Activated T-helper 17 cell treated with anti-CD3 and anti-CD28 coated beads, Interleukin-2, amount 50 U/mL, for 72 hours (primary cell): ENCODE measurements around the gene ATF5. TPM values are rescaled to one million over a fixed set of nuclear protein-coding genes. Genes with fewer than 3 reads are reported as not detected.
"Not testable (repeated sequence)": the region's sequence is repeated elsewhere in the genome, so short reads cannot be mapped to it uniquely, and the experiment has no call there.

Experiments used
- ATAC-seq: fragments of 150-1000 bp; cut with Tn5 transposase; replicated peaks from 2 replicates; pipeline ENCODE4 v1.10.0; 2021; ENCODE audit warnings: mild to moderate bottlenecking, moderate library complexity
- H3K27ac Mint-ChIP-seq: one replicate; pipeline ENCODE4 v1.8.0; 2022; ENCODE audit warnings: mixed read lengths
- H3K27me3 Mint-ChIP-seq: one replicate; pipeline ENCODE4 v1.8.0; 2022; ENCODE audit warnings: mixed read lengths
- H3K36me3 Mint-ChIP-seq: one replicate; pipeline ENCODE4 v1.8.0; 2022; ENCODE audit warnings: low read depth, mild to moderate bottlenecking, mixed read lengths
- H3K4me1 Mint-ChIP-seq: one replicate; pipeline ENCODE4 v1.8.0; 2022; ENCODE audit warnings: mixed read lengths
- H3K4me3 Mint-ChIP-seq: one replicate; pipeline ENCODE4 v1.8.0; 2022; ENCODE audit warnings: mild to moderate bottlenecking, mixed read lengths
- H3K9me3 Mint-ChIP-seq: one replicate; pipeline ENCODE4 v1.8.0; 2022; ENCODE audit warnings: mixed read lengths
- total RNA-seq, 2 donors: library from RNA; stranded (reverse); gene quantifications; one replicate each; pipeline ENCODE4 v1.2.3, GENCODE V29; 2022

Gene ATF5
- total RNA-seq, 2 donors from 2014 or later, result 26.0 to 28.6 TPM

DNA sequence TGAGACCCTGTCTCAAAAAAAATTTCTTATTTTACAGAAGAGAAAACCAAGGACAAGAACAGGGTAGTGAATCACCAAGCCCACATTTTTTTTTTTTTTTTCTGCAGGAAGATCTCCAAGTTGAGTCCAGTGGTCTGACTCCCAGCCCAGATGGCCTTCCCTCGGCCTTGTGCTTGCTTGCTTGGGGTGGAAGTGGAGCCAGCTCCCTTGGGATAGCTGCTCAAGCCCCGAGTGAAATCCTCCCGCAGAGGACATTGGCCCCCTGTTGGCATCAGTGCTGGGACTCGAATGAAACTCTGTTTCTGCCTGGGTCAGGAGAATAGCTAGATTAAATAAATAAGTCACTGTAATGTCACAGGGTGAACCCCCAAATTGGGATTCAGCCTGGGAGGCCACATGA, 9.7 kb downstream of the ATF5 start:
- no peak for ATAC-seq
- H3K36me3 Mint-ChIP-seq, result no peaks in the 10 kb centered on the region
- no peaks in the 10 kb centered on the region for H3K9me3 Mint-ChIP-seq
- no peak overlapping the region for H3K4me3 Mint-ChIP-seq
- H3K27ac Mint-ChIP-seq, result no peak overlapping the region
- peaks cover 7% of the 10 kb centered on the region for H3K4me1 Mint-ChIP-seq
- peaks cover 22% of the 10 kb centered on the region for H3K27me3 Mint-ChIP-seq

DNA sequence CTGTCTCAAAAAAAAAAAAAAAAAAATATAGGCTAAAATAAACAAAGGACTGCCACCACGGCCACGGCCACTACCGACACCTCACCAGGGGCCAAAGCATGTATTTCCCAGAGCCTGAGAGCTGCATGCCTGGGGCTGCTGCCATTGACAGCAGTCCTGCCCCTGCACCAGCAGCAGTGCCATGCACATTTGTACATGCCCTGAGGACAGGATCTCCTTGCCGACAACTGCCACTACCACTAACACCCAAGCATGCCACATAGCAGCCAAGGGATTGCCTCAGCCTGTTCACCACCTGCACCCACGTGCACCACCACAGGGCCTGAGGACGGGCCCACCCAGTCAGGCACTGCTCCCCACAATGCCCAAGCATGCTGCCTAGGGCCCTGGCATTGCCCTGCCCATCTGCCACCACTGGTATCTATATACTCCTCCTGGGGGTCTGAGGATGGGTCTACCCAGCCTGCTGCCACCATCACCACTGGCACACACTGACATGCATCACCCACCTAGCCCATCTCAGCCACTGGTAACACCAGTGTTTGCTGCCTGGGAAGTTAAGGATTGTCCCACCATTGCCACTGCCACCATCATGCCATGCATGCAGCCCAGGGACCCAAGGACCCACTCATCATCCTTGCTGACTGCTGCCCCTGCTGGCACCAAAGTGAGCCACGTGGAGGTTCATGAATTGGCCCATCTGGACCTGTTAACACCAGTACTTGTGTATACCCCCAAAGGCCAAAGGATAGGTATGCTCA, 10.9 kb downstream of the ATF5 start:
- ATAC-seq, result no peak
- Mint-ChIP-seq H3K27ac (no peak overlapping the region), H3K4me3 (no peak overlapping the region), H3K9me3 (no peaks in the 10 kb centered on the region), H3K27me3 (peaks cover 26% of the 10 kb centered on the region), H3K4me1 (peaks cover 12% of the 10 kb centered on the region), H3K36me3 (no peaks in the 10 kb centered on the region)

- peaks cover 12% of the 10 kb centered on the region for H3K4me1 Mint-ChIP-seq
- no peaks in the 10 kb centered on the region for H3K9me3 Mint-ChIP-seq
- H3K4me3 Mint-ChIP-seq, result no peak overlapping the region
- no peaks in the 10 kb centered on the region for H3K36me3 Mint-ChIP-seq
- H3K27me3 Mint-ChIP-seq, result peaks cover 26% of the 10 kb centered on the region
- no peak overlapping the region for H3K27ac Mint-ChIP-seq
- ATAC-seq, result no peak
Observed at GRCh38 chr19:49940482-49940791, 11.4 kb downstream of the ATF5 start.

DNA sequence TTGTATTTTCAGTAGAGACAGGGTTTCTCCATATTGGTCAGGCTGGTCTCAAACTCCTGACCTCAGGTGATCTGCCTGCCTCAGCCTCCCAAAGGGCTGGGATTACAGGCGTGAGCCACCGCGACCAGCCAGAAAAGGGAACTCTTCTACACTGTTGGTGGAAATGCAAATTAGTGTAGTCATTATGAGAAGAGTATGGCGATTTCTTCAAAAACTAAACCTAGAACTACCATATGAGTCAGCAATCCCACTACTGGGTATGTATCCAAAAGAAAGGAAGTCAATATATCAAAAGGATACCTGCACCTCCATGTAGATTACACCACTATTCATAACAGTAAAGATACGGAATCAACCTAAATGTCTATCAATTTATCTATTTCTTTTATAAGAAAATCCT, 15.6 kb downstream of the ATF5 start:
- not testable (repeated sequence) for H3K4me3 Mint-ChIP-seq, H3K27ac Mint-ChIP-seq, H3K9me3 Mint-ChIP-seq, H3K36me3 Mint-ChIP-seq
- Mint-ChIP-seq H3K4me1 (peaks cover 12% of the 10 kb centered on the region), H3K27me3 (peaks cover 35% of the 10 kb centered on the region)
- ATAC-seq, result peak; percentile 99

DNA sequence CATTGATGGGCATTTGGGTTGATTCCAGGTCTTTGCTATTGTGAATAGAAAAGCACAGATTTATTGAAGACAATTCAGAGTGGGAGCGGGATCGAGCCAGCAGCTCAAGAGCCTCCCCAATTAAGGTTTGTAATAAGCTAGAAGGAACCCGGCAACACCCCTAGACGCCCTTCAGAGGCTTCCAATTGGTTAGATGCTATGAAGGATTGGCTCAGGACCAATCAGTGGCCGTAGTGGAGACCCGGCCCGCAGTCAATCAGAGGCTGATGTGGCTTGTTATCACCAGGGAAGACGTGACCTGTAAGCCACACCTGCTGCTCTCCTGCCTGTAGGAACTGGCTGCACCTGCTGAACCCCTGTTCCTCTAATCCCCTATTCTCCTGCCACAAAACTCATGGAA, 17.4 kb downstream of the ATF5 start:
- H3K27me3 Mint-ChIP-seq, result peaks cover 37% of the 10 kb centered on the region
- H3K36me3 Mint-ChIP-seq, result no peaks in the 10 kb centered on the region
- no peaks in the 10 kb centered on the region for H3K9me3 Mint-ChIP-seq
- no peak for ATAC-seq
- H3K27ac Mint-ChIP-seq, result no peak overlapping the region
- no peak overlapping the region for H3K4me3 Mint-ChIP-seq
- peaks cover 9% of the 10 kb centered on the region for H3K4me1 Mint-ChIP-seq

GRCh38 chr19:49949742-49950589, 21.0 kb downstream of the ATF5 start:
- Mint-ChIP-seq H3K27ac (no peak overlapping the region), H3K36me3 (no peaks in the 10 kb centered on the region), H3K4me3 (no peak overlapping the region), H3K27me3 (peaks cover 26% of the 10 kb centered on the region), H3K4me1 (no peaks in the 10 kb centered on the region), H3K9me3 (no peaks in the 10 kb centered on the region)
- ATAC-seq, result no peak

GRCh38 chr19:49950590-49950948, 21.6 kb downstream of the ATF5 start:
- peaks cover 29% of the 10 kb centered on the region for H3K27me3 Mint-ChIP-seq
- H3K4me3 Mint-ChIP-seq, result no peak overlapping the region
- H3K9me3 Mint-ChIP-seq, result no peaks in the 10 kb centered on the region
- ATAC-seq, result no peak
- no peak overlapping the region for H3K27ac Mint-ChIP-seq
- no peaks in the 10 kb centered on the region for H3K4me1 Mint-ChIP-seq
- no peaks in the 10 kb centered on the region for H3K36me3 Mint-ChIP-seq

GRCh38 chr19:49950956-49951526, 22.0 kb downstream of the ATF5 start:
- Mint-ChIP-seq H3K27me3 (peaks cover 29% of the 10 kb centered on the region), H3K4me3 (no peak overlapping the region), H3K4me1 (no peaks in the 10 kb centered on the region), H3K9me3 (no peaks in the 10 kb centered on the region), H3K36me3 (no peaks in the 10 kb centered on the region), H3K27ac (no peak overlapping the region)
- ATAC-seq, result no peak

DNA sequence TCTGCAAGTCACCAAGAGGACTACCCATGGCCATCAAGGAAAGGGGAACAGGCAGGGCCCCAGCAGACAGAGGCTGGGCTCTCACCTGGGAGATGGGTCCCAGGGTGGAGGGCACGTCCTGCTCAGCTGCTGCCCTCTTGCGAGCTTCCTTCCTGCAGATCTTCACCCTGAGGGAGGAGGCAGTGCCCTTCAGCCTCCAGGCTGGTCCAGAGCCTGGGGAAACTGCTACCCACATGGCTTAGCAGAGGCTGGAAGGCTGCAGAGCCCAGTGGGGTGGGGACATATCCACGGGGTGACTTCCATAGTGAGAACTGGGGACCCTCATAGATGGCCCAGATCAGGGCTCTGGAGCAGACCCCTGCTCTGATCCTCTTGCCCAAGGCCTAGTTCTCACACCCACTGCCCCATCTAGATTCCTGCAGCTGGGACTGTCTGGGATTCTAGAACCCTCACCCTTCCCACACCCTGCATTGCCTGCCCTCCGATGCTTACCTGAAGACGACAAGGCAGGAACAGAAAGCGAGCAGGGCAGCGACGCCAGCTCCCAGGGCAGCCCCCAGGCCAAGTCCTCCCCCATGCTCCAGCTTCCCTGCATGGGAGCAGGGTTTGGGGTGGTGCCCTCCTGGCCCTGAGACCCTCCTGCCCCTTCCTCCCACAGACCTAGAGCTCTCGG, 22.9 kb downstream of the ATF5 start:
- no peak overlapping the region for H3K27ac Mint-ChIP-seq
- no peaks in the 10 kb centered on the region for H3K9me3 Mint-ChIP-seq
- H3K27me3 Mint-ChIP-seq, result peaks cover 23% of the 10 kb centered on the region
- no peak overlapping the region for H3K4me3 Mint-ChIP-seq
- no peaks in the 10 kb centered on the region for H3K36me3 Mint-ChIP-seq
- ATAC-seq, result no peak
- H3K4me1 Mint-ChIP-seq, result no peaks in the 10 kb centered on the region

DNA sequence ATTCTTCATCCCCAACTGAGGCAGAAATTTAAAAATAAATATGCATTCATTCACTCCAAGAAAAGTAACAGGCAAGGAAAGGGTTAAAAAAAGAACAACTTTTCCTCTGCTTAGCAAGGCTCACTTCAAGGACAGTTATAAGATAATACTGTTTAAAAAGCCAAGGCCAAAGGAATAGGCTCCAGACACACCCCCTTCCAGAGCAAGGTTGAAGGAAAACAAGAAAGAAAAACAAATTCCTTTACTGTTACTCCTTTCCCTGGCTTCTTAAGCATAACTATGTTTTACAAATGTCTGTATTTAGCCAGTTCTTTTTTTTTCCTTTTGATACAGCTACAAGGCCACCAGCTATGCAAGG, 23.5 kb downstream of the ATF5 start:
- no peaks in the 10 kb centered on the region for H3K9me3 Mint-ChIP-seq
- no peak for ATAC-seq
- no peaks in the 10 kb centered on the region for H3K4me1 Mint-ChIP-seq
- H3K27ac Mint-ChIP-seq, result no peak overlapping the region
- peaks cover 23% of the 10 kb centered on the region for H3K27me3 Mint-ChIP-seq
- no peaks in the 10 kb centered on the region for H3K36me3 Mint-ChIP-seq
- H3K4me3 Mint-ChIP-seq, result no peak overlapping the region

DNA sequence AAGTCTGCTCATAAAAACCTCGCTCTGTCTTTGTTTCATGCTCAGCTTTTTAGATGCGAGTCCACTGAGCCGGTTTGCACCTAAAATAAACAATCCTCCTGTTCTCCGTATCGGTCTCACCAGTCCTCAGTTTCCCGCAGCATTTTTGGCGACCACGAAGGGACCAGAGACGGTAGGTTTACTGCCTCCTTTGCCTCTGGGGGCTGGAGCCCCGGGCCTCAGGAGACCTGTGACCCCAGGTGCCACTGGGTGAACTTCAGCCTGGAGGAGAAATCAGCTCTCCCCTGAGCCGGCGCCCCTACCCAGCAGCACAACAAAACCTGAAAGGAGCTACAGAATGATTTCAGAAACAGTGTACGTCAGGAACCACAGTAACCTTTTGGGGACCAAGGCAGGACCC, 23.9 kb downstream of the ATF5 start:
- no peak for ATAC-seq
- Mint-ChIP-seq H3K36me3 (no peaks in the 10 kb centered on the region), H3K27me3 (peaks cover 20% of the 10 kb centered on the region), H3K9me3 (no peaks in the 10 kb centered on the region), H3K4me1 (no peaks in the 10 kb centered on the region), H3K27ac (no peak overlapping the region), H3K4me3 (no peak overlapping the region)

GRCh38 chr19:49953416-49953815, 24.4 kb downstream of the ATF5 start:
- Mint-ChIP-seq H3K27me3 (peaks cover 20% of the 10 kb centered on the region), H3K27ac (no peak overlapping the region), H3K36me3 (no peaks in the 10 kb centered on the region), H3K9me3 (no peaks in the 10 kb centered on the region), H3K4me1 (no peaks in the 10 kb centered on the region), H3K4me3 (no peak overlapping the region)
- ATAC-seq, result no peak

GRCh38 chr19:49954092-49954829, 25.3 kb downstream of the ATF5 start:
- Mint-ChIP-seq H3K27ac (no peak overlapping the region), H3K9me3 (no peaks in the 10 kb centered on the region), H3K4me1 (no peaks in the 10 kb centered on the region), H3K4me3 (no peak overlapping the region), H3K36me3 (no peaks in the 10 kb centered on the region), H3K27me3 (peaks cover 20% of the 10 kb centered on the region)
- ATAC-seq, result no peak

- Mint-ChIP-seq H3K27ac (no peak overlapping the region), H3K9me3 (no peaks in the 10 kb centered on the region), H3K27me3 (peaks cover 17% of the 10 kb centered on the region), H3K4me3 (no peak overlapping the region), H3K36me3 (no peaks in the 10 kb centered on the region), H3K4me1 (no peaks in the 10 kb centered on the region)
- ATAC-seq, result no peak
Observed at GRCh38 chr19:49954933-49955332, 25.9 kb downstream of the ATF5 start.
